ACHN (cell line): ENCODE data around the gene ZNF438.
"Not testable (repeated sequence)": the region's sequence is repeated elsewhere in the genome, so short reads cannot be mapped to it uniquely, and the experiment has no call there.

Experiments
- DNase-seq: peaks from one replicate; pipeline ENCODE4 v3.0.0-alpha.2; 2015
- in situ Hi-C: cut with HindIII; loops from 2 replicates; pipeline ENCODE4 v1.10.0; 2017; ENCODE audit warnings: low sequenced_read_pairs, low pct_ligation_motif_present, low pct_unique_long_range_greater_than_20kb

ZNF438 gene

GRCh38 chr10:30812018-30812851, 219.4 kb downstream of the ZNF438 start:
- in situ Hi-C loops, result no loop called here
- no peak for DNase-seq

GRCh38 chr10:30811276-30812017, 220.2 kb downstream of the ZNF438 start:
- in situ Hi-C loops, result no loop called here
- DNase-seq, result no peak

- DNase-seq, result no peak
- in situ Hi-C loops, result no loop called here
Measured at GRCh38 chr10:30810416-30810815, 221.2 kb downstream of the ZNF438 start.

GRCh38 chr10:30806850-30807249, 224.8 kb downstream of the ZNF438 start:
- in situ Hi-C loops, result no loop called here
- DNase-seq, result no peak

- DNase-seq, result no peak
- in situ Hi-C loops, result no loop called here
Measured at GRCh38 chr10:30805061-30805460, 226.6 kb downstream of the ZNF438 start.

GRCh38 chr10:30804478-30805055, 227.1 kb downstream of the ZNF438 start:
- DNase-seq, result no peak
- in situ Hi-C loops, result no loop called here

GRCh38 chr10:30803892-30804322, 227.8 kb downstream of the ZNF438 start:
- in situ Hi-C loops, result no loop called here
- no peak for DNase-seq

- in situ Hi-C loops, result no loop called here
Measured at GRCh38 chr10:30803058-30803457, 228.6 kb downstream of the ZNF438 start.

GRCh38 chr10:30800368-30800767, 231.3 kb downstream of the ZNF438 start:
- in situ Hi-C loops, result no loop called here
- no peak for DNase-seq

More at GRCh38 chr10:30803058-30803457, 228.6 kb downstream of the ZNF438 start:
- no peak for DNase-seq

GRCh38 chr10:30798646-30799185, 232.9 kb downstream of the ZNF438 start:
- in situ Hi-C loops, result no loop called here
- no peak for DNase-seq

- in situ Hi-C loops, result not testable (repeated sequence)
Measured at GRCh38 chr10:30795024-30795423, 236.6 kb downstream of the ZNF438 start.

More at GRCh38 chr10:30795024-30795423, 236.6 kb downstream of the ZNF438 start:
- not testable (repeated sequence) for DNase-seq
